NCI-H510A treated with DMSO at 0.1 percent for 48 hours (cell line): ENCODE results near the gene CACNA1E.
A peak's percentile ranks its signal among the peaks of the same experiment; 100 is the strongest.

Source experiments
- DNase-seq: peaks from one replicate; lab custom pipeline; 2025; lab: John Stamatoyannopoulos, UW

The CACNA1E gene

DNA sequence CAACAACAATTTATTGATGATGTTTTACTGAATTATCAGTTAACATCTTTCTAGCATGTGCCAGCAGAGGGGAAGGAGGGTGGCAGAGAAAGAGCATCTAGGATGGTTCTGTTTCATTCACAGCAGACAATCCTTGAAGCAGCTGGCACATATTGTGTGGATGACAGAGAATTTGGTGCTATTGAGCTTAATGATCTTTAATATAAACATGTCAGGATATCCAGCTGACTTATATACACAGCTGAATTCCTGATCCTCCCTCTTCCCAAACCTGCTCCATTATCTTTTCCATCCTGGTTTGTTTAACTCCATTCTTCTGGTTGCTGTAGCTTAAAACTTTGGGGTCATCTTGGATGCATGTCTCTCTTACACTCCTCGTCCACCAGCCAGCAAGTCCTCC, 218.6 kb downstream of the CACNA1E start:
- no peak for DNase-seq

- DNase-seq = peak; percentile 3
These were observed 221.2 kb downstream of the CACNA1E start for GRCh38 chr1:181704546-181704945.

DNA sequence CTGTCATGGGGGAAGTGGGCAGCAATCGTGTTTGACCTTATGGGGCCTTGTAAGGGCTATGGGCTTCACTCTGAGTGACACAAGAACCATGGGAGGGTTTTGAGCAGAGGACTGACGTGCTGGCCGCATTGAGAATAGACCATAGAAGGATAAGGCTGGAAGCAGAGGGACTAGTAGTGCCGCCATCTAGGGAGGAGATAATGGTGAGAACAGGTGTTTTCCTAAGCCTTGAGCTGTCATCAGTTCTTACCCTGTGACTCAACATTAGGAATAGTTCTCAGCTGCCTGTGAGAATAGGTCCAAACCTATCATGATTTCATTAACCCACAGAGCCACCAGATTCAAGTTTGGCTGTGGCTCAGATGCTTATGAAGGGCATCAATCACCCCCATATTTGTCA, 228.5 kb downstream of the CACNA1E start:
- no peak for DNase-seq

DNA sequence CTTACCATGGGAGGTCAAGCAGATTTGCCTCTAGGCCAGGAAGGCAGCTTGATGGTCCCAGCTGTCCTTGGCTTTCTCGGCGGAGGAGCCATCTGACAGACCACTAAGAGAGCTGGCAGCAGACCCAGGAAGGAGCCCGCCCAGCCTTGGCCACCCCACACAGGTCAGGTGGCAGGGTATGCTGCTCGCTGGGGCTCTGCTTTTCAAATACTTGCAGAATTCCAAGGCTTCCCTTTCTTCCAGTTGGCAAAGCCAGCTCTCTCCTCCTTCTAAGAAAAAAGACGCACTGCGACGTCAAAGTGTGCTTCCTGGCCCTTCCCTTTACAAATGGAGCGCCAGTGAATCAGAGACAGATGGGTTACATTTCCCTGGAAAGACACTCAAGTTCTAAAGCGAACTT, 229.4 kb downstream of the CACNA1E start:
- DNase-seq = no peak

- DNase-seq = no peak
These were observed 231.1 kb downstream of the CACNA1E start for GRCh38 chr1:181714428-181714827.

- no peak for DNase-seq
These were observed 234.7 kb downstream of the CACNA1E start for GRCh38 chr1:181718034-181718433.

DNA sequence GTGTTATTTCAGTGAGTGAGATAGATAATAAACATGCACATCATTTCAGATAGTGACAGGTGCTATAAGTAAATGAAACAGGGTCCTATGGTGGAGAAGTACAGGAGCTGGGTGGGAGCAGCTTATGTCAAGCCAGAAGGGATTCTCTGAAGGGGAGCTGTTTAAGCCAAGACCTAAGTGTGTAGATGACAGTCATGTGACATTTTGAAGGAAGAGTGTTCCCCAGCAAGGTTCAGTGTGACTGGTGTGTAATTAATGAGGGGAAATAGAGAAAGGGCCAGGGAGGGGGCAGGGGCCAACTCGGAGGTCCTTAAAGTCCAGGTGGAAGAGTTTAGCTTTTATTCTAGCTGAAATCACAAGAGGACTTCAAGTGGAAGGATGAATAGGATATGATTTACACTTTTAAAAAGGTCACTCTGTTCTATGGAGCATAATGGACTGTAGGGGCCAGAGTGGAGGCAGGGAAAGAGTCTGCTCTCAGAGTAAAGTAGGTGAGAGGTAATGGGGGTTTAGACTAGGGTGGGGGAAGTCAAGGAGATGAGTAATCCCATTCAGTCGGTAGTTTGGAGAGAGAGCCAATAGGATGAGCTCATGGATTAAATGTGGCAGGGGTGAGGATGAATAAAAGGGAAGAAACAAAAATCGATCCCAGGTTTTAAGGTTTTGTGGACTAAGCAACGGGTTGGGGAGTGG, 243.1 kb downstream of the CACNA1E start:
- DNase-seq = peak; percentile 71

GRCh38 chr1:181730606-181731005, 247.3 kb downstream of the CACNA1E start:
- no peak for DNase-seq

GRCh38 chr1:181732218-181732990, 249.1 kb downstream of the CACNA1E start:
- DNase-seq = no peak

DNA sequence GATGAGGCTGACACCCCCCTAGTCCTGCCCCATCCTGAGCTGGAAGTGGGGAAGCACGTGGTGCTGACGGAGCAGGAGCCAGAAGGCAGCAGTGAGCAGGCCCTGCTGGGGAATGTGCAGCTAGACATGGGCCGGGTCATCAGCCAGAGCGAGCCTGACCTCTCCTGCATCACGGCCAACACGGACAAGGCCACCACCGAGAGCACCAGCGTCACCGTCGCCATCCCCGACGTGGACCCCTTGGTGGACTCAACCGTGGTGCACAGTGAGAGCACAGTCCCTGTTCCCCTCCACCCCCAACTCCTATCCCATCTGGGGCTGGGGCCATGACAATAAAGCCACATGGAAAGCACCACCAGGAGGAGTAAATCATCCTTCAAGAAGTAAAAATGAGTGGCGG, 250.2 kb downstream of the CACNA1E start:
- no peak for DNase-seq

- no peak for DNase-seq
These were observed 253.7 kb downstream of the CACNA1E start for GRCh38 chr1:181737056-181737455.

DNA sequence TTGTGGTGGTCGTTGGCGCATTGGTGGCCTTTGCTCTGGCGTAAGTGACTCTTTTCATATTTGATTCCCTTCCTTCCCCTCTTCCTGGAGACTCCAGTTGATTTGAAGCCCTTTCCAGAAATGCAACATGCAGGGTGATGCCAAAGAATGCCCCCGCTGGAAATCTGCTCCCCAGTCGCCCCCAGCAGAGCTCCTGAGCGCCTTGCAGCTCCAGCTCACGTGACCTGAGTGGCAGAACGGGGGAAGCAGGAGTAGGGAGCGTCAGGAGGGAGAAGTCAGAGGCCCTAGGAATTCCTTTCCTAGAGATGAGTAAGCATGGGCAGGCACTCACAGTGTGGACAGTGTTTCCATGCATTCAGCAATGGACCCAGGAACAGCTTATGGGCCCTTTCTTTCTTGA, 255.9 kb downstream of the CACNA1E start:
- DNase-seq = no peak

- DNase-seq = no peak
These were observed 259.1 kb downstream of the CACNA1E start for GRCh38 chr1:181742426-181742825.

- peak; percentile 12 for DNase-seq
These were observed 260.6 kb downstream of the CACNA1E start for GRCh38 chr1:181743878-181744312.

DNA sequence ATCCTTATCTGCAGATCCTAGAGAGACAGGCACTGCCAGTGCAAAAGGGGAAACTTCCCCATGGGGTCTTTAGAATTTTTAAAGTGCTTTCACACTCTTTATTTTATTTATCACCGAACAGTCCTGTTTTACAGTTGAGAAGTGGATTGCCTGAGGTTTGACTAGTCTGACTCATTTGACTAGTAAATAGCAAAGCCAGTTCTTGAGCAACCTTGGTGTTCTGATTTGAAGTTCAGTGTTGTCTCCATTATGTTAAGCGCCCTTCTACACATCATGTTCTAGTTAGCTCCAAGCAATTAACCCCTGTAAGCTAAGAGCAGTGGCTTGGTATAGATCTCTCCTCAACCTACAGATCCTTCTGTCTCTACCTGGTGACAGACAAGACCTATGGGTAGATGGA, 262.9 kb downstream of the CACNA1E start:
- DNase-seq = no peak

DNA sequence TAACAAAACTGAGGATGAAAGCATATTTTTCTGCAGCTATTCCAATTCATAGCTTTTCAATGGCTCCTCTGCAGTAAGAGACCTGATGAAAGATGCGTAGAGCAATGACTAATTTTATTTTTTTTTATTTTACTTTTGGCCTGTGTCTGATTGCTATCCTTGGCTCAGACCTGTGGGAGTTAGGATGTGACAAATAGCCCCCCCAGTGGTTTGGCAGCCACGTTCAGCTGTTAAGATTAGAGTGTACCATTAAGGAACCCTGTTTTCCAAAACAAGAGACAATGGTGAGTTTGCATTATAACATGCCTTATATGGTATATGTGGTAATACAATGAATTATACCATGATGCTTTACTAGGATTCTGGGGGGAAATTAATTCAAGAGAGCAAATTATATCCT, 264.7 kb downstream of the CACNA1E start:
- no peak for DNase-seq

DNA sequence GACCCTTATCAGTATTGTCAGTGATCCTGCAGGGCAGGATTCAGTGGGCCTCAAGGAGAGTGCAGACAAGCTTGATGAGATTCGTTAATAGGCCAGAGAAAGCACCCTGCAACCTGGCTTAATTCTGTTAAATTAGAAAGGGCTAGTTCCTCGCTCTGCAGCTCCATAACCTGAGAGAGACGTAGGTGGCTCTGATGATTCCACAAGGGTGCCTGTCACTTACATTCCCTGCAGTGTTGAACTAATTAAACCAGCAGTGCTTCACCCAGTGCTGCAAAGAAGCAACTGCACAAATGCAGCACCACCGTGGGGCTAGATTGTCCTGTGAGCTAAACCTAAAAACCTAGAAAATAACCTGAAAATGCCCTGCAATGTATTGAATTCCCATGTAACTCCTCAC, 270.8 kb downstream of the CACNA1E start:
- no peak for DNase-seq

DNA sequence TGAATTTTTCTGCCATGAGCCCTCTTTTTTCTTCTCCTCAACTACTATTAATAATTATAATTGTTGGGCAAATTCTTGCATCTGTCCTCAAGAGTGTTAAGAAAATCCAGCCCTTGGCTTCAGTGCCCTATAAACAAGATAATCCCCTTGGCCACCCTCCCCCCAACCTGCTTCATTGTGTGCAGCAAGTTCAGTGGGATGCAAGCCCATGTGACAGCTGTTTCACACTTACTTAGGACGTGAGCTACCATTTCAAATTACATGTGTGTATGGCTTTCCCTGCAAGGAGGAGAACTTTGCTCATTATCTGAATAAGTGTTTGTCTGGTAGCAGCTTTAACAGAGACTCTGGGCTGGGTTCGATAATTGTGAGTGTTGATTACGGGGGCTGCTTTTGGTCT, 276.2 kb downstream of the CACNA1E start:
- no peak for DNase-seq

DNA sequence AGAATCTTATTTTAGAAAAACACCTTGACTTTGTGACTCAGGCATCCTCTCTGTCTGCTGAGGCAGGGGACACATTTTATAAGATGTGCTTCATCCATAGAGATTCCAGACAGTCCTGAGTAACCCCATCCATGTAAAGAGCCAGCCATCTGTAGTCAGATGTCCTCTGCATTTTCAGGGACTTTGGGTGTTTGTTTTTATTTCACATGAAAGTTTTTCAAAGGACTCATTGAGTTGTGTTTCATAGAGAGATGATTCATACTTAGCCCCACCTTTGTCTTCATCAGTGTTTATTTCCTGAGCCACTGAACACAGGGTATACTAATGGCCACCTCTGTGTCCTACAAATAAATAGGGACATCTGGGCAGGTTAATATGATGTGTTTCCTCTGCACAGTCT, 280.4 kb downstream of the CACNA1E start:
- no peak for DNase-seq

GRCh38 chr1:181765451-181766026, 282.2 kb downstream of the CACNA1E start:
- no peak for DNase-seq

- DNase-seq = no peak
These were observed 283.8 kb downstream of the CACNA1E start for GRCh38 chr1:181767001-181767708.

DNA sequence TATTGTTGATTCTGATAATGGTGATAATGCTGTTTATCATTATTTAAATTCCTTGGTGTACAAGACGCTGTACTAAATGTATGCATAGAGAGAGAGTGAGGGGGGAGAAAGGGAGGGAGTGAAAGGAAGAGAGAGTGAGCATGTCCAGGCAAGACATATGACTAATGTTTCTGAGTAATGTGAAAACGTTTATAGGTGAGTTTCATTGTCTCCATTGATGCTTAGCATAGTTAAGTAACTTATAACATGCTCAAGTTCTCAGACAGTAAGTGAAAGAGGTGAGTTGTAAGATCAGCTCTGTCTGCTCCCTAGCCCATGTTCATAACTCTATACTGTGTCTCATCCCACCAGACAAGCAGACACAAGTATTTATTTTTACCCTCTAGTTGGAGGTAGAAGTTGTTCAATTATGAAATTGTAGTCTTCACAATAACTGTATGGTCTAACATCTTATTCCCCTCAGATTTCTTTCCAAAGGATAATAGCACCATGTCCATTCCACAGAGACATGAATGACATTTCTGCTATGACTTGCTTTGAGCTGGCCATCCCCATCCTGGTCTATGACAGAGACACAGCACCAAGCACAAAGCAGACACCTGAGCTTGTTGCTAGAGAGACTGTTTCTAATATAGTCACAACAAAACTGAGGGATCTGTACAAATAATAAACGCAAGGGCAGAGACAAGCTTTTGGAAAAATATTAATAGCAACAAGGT, 285.1 kb downstream of the CACNA1E start:
- DNase-seq = no peak
